NCI-H187 (cell line): ENCODE results near the gene SGK1.
"Not testable (repeated sequence)": the region's sequence is repeated elsewhere in the genome, so short reads cannot be mapped to it uniquely, and the experiment has no call there.

ENCODE experiments used
- DNase-seq, 2 experiments: peaks; one replicate each; lab custom pipeline; 2025; lab: John Stamatoyannopoulos, UW

Gene SGK1

DNA sequence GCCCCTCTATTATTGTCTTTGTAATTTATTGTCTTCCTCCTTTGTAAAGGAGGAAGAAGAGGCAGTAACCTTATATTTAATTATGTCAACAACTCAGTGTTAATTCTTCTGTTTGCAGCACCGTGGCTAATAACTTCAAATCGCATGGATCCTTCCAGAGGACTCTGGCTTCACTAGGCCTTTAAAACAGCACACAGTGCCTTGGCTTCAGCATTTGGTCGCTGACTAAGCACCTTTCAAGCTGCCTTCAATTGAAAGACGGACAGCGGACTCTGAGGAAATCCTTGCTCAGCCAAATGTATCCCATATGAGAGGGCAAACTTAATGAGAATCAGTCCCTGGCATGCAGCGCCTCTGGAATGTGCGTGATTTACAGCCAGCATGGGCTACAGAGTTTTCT lies 64.2 kb downstream of the SGK1 start:
- no peak for DNase-seq

DNA sequence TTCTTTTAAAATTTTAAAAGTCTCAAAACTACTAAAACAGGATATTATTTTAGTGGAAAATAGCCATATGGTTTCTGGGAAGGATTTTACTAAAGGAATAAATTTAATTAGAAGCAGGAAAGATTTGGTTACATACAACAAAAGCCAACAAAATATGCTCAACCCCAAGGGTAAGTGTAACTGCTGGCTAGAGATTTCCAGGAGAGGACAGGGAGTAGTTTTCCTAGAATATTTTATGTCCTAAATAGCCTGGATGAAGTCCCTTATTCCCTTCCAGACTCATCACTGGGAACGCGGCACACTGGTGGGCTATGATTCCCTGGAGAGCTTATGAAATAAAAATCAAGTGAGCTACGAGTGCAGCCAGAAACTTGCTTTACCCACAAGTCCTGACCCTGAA lies 66.6 kb downstream of the SGK1 start:
- no peak for DNase-seq

DNA sequence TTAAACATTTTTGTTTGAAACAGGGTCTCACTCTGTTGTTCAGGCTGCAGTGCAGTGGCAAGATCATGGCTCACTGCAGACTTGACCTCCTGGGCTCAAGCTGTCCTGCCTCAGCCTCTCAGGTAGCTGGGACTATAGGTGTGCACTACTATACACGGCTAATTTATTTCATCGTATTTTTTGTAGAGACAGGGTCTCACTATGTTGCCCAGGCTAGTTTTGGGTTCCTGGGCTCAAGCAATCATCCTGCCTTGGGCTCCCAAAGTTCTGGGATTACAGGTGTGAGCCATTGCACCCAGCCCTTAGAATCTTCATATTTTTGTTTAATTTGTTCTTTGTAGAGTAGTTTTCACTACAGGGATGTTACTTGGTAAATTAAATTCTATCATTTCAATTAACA lies 67.1 kb downstream of the SGK1 start:
- DNase-seq, result no peak

DNA sequence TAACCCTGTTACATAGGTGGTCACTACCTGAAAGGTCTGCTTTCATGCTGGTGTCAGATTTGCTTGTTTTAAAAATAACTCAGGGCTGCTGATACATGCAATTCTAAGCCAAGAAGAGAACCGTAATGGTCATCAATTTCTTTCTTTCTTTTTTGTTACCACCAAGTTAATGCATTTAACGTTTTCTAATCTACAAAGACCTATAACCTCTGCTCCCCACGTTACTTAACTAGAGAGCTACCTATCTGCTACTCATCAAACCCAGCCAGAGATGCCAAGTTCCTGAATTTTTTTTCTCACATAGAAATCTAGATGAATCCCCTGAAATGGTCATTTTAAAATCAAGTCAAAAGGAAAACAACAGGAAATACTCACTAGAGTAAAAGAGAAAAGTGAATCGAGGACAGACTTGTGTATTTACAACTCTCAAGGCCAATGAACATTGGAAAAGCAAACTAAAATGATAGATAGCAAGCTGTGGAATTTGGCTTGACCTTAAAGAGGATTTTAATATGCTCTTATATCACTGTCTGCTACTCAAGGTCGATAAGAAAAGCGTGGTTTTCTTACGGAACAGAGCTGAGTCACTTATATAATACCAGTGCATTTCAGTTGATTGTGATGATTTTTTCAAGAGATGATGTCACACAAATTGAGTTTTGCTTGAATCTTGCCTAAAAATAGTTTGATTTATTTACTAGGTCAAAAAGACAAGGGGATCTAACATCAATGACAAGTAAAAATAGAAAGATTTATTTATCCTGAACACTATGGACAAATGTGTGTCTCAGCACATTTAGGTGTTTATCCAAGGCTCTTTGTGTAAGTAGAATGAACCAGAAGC lies 67.9 kb downstream of the SGK1 start:
- no peak for DNase-seq

DNA sequence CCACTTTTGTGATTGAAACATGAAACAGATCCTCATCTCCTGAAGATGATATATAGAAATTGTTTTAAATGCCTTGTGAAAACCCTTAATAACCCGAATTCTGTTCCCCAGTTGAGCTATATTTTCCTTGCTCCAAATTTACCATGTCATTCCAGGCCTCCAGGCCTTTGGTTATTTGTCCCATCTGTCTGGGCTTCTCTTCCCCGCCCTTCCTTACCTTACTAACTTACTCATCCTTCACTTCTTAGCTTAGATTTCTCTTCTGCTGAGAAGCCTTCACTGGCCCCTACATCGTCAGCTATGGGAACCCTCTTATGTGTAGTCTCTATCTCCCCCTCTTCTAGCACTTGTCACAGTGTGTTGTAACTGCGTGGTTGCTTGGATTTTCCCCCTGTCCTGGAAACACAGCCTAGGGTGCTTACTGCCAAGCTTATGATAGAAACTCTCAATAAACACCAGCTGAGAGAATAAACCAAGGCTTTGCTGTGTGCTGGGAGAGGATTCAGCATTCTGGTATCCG lies 68.6 kb downstream of the SGK1 start:
- no peak for DNase-seq

DNA sequence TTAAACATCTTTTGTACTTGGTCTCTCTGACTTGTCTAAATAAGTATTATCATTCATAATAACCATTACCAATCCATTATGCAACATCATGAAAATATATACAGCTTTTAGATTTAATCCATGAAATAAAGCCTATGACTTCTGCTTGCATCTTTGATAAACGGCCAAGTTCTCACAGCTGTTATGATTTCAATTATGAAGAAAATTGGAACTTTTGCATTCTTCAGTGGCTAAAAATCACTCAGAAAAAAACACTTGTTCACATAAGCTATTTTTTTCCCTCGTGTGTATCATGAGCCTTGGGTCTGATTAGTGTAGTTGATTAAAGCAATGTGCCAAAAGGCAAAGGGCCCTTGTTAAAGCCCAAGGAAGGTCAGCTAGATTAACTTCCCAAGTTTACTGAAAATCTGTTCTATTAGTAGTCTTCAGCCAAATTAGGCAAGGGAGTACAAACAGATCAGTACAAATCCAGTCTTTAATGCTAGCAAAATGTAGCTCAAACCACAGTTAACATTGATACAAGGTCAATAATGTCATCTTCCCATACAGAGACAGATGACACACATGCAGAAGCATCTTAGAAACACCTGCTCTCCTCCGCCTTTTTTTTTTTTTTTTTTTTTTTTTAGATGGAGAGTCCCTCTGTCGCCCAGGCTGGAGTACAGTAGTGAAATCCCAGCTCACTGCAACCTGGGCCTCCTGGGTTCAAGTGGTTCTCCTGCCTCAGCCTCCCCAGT lies 69.9 kb downstream of the SGK1 start:
- DNase-seq, result no peak

DNA sequence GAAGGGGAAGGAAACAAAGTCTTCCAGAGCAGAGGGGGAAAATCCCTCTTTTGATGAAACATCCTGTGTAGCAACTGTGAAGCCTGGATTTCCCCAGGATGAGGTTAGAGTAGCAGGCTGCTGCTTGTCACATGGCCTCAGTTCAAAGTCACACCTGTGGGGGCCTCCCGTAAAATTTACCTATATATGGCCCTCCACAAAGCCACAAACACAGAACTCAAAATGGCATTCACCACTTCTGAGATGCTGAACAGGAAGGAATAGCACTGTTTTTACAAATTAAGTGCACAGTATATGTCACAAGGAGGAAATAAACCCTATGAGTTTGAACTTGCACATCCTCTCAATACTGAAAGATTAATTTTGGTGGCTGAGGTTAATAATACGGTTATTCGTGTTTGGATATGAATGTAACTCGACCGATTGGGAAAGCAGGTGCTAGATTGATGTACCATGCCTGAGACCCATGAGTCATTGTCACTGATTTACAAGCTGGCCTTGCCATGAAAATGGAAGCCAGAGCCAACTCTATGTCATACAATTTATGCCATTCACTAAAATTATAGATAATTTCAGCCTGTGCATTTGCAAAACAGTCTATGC lies 70.6 kb downstream of the SGK1 start:
- DNase-seq, result no peak

DNA sequence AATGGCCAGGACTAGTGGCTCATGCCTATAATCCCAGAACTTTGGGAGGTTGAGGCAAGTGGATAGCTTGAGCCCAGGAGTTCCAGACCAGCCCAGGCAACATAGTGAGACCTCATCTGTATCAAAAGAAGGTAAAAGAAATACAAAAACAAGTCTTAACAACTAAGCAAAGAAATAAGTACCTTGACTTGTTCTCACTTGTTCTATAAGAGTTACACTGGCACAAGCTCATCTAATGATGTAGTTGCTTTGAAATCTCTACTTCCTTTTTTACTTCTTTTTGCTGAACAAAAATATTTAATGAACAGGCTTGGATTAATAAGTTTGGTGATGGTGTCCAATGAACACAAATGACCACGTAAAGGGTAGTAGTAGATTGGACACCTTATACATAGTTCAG lies 72.2 kb downstream of the SGK1 start:
- DNase-seq, result no peak

DNA sequence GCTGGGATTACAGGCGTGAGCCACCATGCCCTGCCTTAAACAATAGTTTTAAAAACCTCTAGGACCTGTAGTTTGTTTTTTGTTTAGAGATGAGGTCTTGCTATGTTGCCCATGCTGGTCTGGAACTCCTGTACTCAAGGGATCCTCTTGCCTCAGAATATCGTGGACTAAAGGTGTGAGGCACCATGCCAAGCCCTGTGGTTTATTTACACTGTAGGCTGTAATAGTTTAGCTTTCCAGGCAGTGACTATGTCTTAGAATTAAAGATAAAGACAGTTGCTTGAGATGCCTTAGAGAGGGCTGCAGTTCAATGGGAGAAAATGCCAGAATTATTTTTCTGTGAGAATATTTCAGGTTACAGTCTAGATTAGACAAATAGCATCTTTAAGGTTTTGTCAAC lies 72.9 kb downstream of the SGK1 start:
- no peak for DNase-seq

DNA sequence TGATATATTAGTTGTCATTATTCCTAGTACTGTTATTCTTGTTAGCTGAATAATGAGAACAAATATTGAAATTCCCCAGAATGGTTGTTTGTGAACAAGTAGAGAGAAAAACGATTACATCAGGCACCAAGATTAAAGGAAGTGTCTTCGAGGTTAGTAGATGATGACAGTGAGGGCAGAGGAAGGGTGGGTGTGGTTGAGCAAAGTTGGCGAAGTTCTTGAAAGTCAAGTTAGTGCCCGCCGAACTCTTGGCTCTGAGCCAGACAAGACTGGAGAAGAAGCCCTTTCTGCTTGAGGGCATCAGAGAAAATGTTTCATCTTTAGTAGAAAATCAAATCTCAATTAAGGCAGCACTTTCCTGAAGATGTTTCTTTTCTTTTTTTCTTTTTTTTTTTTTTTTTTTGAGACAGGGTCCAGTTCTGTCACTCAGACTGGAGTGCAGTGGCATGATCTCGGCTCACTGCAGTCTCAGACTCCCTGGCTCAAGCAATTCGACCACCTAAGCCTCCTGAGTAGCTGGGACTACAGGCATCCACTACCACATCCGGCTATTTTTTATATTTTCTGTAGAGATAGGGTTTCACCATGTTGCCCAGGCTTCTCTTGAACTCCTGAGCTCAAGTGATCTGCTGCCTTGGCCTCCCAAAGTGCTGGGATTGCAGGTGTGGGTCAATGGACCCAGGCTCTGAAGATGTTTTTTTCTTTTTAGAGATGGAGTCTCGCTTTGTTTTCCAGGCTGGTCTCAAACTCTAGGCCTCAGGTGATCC lies 77.1 kb downstream of the SGK1 start:
- no peak for DNase-seq

DNA sequence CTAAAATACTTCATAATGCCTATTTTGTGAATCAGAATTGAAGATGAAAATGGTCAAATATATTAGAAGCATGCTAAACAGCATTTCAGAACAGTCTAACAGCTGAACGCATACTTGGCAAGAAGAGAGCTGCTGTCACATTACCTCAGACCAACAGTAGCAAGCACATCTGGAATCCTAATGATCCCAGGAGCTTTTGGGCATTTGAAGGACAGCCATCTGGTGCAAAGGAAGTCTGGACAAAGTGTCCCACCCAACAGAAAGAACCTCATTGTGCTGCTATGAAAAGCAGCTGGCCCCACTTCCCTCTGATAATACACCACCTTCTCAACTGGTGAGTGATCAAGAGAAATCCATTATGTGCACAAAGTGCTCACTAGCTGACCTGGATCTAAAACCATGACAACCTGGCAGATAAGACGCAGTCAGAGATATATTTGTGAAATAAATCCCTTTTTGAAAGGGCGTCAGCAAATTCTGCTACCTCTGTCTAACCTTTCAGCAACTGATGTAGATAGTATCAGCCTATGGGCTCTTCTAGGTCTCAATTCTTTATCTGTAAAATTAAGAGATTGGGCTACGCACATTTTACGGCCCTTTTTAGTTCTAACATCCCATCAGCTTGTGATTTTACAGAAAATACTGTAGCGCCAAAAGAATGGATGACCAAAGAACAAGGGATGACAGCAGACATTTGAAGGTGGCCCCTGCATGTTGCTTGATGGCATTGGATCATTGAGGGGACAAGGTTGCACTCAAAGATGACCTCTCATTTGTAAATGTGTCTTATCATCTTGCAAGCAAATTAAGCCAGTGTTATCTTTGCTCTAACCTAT lies 78.7 kb downstream of the SGK1 start:
- no peak for DNase-seq

DNA sequence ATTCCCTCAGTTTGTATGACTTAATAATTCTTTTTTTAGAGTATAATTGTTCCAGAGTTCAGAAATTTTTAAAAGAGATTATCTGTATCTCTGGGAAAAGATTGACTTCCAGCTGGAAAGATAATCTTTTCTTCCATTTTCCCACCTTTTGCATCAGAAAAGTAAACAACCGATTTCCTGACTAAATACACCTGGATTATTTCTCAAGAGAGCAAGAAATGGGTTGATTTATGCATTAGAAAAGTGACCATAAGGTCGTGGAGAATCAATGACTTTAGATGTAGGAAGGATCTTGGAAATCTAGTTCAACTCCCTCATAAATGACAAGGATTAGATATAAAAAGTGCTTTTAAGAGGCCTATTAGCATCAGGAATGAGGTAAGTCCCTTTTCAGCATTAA lies 79.9 kb downstream of the SGK1 start:
- DNase-seq, result no peak

DNA sequence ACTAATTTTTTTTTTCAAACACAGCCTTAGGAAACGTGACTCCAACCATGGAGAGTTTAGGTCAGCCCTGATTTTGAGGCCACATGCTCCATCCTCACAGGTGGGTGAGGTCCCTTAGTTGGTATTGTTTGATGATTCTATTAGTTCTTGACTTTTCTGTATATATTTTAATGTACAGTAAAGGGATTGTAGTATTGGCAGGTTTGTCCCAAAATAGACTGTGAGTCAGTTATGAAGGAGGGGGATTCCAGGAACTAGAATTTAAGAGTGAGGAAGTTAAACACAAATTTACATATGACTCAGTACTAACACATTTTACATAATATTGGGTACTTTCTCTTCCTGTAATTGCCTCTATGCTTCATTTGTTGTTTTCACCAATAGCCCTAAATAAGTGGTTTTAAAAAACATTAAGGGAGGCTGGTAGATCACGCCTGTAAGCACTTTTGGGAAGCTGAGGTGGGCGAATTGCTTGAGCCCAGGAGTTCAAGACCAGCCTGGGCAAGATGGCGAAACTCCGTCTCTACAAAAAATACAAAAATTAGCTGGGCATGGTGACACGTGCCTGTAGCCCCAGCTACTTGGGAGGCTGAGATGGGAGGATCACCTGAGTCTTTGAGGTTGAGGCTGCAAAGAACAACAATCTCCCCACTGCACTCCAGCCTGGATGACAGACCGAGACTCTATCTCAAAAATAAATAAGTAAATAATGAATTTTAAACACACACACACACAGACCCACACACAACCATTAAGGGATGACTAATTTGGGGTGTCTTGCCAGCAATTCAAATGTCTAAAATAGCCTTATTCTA lies 81.8 kb downstream of the SGK1 start:
- no peak for DNase-seq

DNA sequence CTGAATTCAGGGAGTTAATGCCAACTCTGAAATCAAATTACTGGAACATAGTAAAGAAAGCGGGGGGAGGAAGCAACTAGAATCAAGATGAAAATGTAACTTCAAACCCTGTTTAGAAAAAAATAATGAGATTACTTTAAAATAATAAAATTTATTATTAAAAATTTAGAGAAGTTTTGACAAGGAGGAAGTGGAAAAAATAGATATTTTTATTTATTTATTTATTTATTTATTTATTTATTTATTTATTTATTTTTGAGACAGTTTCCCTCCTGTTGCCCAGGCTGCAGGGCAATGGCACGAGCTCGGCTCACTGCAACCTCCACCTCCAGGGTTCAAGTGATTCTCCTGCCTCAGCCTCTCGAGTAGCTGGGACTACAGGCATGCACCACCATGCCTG lies 82.6 kb downstream of the SGK1 start:
- DNase-seq, result not testable (repeated sequence)

DNA sequence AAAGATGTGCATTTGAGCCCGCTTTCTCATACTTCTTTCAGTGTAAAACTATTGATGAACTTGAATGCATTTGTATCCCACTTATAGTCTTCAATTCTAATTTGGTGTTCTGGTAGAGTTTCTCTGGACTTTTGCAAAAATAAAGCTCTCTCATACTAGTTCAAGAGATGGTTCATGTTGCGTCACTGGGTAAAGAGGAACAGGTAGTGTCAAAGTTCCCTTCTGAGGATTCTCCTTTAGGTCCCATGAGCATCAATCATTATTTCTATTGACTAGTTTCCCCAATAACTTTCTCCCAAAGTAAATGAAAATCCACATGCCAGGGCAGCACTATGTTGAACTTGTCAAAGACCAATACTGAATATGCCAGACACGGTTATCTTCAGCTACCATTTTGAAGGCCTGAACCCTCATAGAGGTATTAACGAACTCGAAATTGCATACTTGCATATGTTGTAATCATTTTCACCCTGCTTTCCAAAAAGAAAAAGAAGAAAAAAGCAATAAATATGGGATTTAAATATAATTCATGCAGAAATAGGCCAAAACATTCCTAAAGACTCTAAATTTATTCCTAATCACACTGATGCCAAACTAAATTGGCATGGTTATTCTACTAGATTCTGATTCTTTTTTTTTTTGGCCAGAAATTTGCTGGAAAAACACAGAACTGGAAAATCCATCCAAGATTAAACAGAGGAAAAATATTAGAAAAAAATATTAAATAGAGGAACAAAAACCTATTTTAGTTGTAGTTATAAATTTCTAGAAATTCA lies 84.5 kb downstream of the SGK1 start:
- no peak for DNase-seq

DNA sequence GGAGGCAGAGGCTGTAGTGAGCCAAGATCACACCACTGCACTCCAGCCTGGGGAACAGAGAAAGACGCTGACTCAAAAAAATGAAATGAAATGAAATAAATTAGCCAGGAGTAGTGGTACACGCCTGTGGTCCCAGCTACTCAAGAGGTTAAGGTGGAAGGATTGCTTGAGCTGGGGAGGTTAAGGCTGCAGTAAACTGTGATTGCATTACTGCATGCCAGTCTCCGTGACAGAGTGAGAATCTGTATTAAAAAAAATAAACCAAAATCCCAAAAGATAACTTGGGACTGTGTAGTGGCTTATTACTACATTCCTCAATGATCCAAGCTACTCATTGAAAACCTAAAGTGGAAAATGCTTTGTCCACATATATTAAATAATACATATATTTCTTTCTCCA lies 87.0 kb downstream of the SGK1 start:
- no peak for DNase-seq

DNA sequence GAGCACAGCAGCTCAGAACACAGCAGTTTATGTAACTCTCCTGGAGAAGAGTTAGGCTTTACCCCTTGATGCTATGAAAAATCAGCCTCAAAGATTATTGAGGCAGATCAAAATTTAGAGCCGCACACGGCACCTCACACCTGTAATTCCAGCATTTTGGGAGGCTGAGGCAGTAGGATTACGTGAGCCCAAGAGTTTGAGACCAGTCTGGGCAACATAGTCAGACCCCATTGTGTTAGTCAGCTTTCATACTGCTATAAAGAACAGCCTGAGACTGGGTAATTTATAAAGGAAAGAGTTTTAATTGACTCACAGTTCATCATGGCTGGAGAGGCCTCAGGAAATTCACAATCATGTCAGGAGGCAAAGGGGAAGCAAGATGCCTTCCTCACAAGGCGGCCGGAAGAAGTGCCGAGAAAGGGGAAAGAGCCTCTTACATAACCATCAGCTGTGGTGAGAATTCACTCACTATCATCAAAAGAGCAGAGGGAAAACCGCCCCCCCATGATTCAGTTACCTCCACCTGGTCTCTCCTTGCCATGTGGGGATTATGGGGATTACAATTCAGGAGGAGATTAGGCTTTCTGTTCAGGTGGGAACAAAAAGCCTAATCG lies 87.7 kb downstream of the SGK1 start:
- no peak for DNase-seq

DNA sequence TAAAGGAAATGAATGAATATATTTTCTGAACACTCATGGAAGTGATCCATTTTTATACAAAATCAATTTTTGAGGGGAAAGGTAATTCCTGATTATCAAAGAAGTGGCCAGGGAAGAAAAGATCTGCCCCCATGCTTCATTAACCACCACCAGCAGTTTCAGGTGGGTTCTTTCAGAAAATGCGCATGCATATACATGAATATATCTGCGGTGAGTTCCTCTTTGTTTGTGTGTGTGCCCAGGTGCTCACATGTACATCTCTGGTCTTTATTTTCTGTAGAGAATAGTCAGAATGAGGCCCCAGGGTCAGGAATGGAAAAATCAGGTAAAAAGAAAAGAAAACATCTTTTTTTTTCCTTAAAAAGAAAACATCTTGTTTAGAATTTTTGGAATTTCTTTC lies 88.4 kb downstream of the SGK1 start:
- DNase-seq, result no peak

DNA sequence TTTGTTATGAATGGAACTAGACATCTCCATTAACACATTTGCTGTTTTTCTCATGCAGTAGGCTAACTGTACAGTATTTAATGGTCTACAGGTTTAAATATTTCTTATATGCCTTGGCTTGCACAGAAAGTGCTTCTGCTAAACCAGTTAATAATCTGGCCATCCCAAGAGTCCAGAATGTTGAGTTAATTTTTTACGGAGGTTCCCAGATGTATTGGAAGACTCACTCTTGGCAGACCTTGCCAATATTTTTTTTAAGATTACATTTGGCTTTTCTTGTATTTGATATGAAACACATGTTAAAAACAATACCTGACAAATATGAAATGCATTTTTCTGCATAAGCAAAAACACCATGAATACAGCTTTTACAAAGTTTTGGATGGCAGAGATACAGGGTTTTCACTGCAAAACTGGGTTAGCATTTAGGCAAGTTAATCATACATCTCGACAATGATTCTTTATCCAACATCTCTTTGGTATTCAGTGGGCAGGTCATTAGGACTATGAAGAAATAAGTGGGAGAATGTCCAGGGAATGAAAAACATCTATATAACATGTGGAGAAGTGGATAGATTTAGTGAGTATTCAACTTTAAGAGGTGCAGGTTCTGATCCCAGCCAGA lies 94.0 kb downstream of the SGK1 start:
- DNase-seq, result no peak
